ENCODE results near the gene DENND6B.

The DENND6B gene

DNA sequence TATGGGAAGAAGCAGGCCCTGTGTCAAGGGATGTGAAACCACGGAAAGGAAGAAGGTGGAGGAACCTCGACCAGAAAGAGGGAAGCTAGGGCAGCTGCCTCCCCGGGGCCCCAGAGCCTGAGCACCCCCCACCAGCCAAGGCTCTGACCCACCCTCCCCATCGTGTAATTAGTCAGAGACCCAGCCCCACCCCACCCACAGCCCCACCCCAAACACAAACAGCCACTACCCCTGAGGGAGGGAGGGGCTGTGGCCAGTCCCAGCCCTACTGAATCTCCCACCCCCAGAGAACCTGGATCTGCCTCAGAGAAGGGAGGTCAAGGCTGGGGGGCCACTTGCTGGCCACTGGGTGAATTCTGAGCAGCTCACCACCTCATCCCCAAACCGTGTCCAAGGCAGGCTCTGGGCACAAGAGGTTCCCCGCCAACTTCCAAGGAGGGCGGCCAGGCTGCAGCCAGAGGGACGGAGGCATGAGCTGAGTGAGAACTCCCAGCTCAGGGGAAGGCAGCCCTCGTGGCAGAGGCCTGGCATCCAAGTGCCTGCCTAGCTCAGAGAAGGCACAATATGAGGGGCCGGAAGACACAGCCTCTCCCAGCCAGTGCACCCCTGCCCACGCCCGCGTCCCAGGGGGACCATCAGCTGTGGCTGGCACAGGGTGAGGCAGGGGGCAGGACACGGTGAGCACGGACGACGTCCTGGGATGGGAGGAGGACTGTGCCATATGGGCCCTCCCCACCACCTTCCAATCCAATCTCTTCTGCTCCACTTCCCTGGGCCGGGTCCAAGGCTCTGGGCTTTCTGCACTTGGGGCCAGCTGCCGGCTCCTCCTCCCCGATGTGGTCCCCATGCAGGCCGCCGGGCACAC lies 22.1 kb downstream of the DENND6B start:
- TF ChIP-seq, protein P1, sequence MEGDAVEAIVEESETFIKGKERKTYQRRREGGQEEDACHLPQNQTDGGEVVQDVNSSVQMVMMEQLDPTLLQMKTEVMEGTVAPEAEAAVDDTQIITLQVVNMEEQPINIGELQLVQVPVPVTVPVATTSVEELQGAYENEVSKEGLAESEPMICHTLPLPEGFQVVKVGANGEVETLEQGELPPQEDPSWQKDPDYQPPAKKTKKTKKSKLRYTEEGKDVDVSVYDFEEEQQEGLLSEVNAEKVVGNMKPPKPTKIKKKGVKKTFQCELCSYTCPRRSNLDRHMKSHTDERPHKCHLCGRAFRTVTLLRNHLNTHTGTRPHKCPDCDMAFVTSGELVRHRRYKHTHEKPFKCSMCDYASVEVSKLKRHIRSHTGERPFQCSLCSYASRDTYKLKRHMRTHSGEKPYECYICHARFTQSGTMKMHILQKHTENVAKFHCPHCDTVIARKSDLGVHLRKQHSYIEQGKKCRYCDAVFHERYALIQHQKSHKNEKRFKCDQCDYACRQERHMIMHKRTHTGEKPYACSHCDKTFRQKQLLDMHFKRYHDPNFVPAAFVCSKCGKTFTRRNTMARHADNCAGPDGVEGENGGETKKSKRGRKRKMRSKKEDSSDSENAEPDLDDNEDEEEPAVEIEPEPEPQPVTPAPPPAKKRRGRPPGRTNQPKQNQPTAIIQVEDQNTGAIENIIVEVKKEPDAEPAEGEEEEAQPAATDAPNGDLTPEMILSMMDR (IDR thresholded peaks at IDR 0.05; ENCODE audit: low read length) = no peak
- no peak for TF ChIP-seq EZH2 (IDR thresholded peaks at IDR 0.05; ENCODE audit: borderline replicate concordance, low read length)
- Histone ChIP-seq H3K4me3 (ENCODE audit: low read depth, low read length, poor library complexity, severe bottlenecking) (no peak overlapping the region), H3F3A (ENCODE audit: insufficient read depth, low read length) (no peaks in the 10 kb centered on the region), H2AFZ (ENCODE audit: low read length) (no peak overlapping the region), H3K4me2 (ENCODE audit: low read length) (no peak overlapping the region), H3K79me2 (ENCODE audit: insufficient read depth, low read length) (no peaks in the 10 kb centered on the region), H3K27me3 (ENCODE audit: insufficient read depth, low read length) (peaks cover 29% of the 10 kb centered on the region), H3K4me1 (ENCODE audit: insufficient read depth, low read length, severe bottlenecking) (peaks cover 20% of the 10 kb centered on the region), H3K27ac (ENCODE audit: low read depth, low read length, poor library complexity, severe bottlenecking) (no peak overlapping the region), H3K9me3 (ENCODE audit: low read length) (no peaks in the 10 kb centered on the region), H3K9me2 (ENCODE audit: low read depth, low read length) (no peaks in the 10 kb centered on the region), H3K9ac (ENCODE audit: low read length) (no peak overlapping the region), H4K20me1 (ENCODE audit: insufficient read depth, low read length) (no peaks in the 10 kb centered on the region), H3K36me3 (ENCODE audit: insufficient read depth, low read length) (no peaks in the 10 kb centered on the region)

DNA sequence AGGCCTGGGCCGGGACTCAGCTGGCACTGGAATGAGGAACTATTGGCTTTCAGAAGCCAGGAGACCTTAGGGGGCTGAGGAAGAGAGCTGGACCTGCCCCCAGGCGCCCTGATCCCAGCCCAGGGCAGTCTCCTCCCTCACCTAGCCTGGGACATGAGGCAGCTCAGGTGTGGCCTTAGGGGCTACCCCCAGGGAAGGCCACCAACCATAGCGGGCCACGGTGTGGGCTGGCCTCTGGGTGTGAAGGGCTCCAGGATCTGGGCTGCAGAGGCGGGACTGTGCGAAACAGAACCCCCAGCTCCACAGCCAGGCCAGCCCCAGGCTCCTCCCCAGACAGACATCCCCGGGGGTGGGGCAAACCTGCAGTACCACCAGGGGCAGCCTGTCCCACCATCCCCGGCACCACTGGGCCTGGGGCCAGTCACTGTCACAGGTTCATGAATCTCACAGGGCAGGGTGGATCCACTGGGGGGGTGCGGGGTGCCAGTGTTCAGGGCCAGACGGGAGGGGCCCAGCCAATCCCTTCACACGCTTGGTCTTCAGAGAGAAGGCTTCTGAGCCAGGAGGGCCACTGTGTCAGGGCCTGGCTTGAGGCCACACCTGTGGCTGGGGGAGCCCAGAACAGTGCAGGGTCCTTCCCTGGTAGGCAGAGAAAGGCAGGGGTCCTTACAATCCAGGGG lies 22.8 kb downstream of the DENND6B start:
- Histone ChIP-seq H3K27me3 (ENCODE audit: insufficient read depth, low read length) (peaks cover 29% of the 10 kb centered on the region), H4K20me1 (ENCODE audit: insufficient read depth, low read length) (no peaks in the 10 kb centered on the region), H3K9me2 (ENCODE audit: low read depth, low read length) (no peaks in the 10 kb centered on the region), H3K36me3 (ENCODE audit: insufficient read depth, low read length) (no peaks in the 10 kb centered on the region), H3K4me2 (ENCODE audit: low read length) (no peak overlapping the region), H3F3A (ENCODE audit: insufficient read depth, low read length) (no peaks in the 10 kb centered on the region), H3K4me1 (ENCODE audit: insufficient read depth, low read length, severe bottlenecking) (peaks cover 25% of the 10 kb centered on the region), H3K9ac (ENCODE audit: low read length) (no peak overlapping the region), H3K27ac (ENCODE audit: low read depth, low read length, poor library complexity, severe bottlenecking) (no peak overlapping the region), H3K9me3 (ENCODE audit: low read length) (no peaks in the 10 kb centered on the region), H2AFZ (ENCODE audit: low read length) (no peak overlapping the region), H3K79me2 (ENCODE audit: insufficient read depth, low read length) (no peaks in the 10 kb centered on the region), H3K4me3 (ENCODE audit: low read depth, low read length, poor library complexity, severe bottlenecking) (no peak overlapping the region)
- no peak for TF ChIP-seq EZH2 (IDR thresholded peaks at IDR 0.05; ENCODE audit: borderline replicate concordance, low read length)
- TF ChIP-seq, protein P1 (IDR thresholded peaks at IDR 0.05; ENCODE audit: low read length) = no peak

DNA sequence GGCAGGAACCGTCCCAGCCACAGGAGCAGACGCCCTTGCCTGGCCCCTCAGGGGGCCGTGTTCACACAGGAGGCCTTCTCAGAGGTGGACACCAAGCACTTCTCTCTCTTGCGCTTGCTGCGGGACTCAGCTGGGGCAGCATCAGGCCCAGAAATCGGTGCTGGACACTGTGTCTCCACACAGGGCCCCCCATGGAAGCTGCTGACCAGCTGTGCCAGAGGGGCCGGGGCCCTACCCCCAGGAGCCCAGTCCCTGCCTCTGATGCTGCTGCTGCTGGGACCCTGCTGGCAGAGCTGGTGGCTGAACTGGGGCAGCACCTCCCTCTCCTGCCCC lies 23.3 kb downstream of the DENND6B start:
- H3K9me3 ChIP-seq (ENCODE audit: low read length) = no peaks in the 10 kb centered on the region
- no peaks in the 10 kb centered on the region for H4K20me1 ChIP-seq (ENCODE audit: insufficient read depth, low read length)
- H3K27me3 ChIP-seq (ENCODE audit: insufficient read depth, low read length) = peaks cover 32% of the 10 kb centered on the region
- H3K4me3 ChIP-seq (ENCODE audit: low read depth, low read length, poor library complexity, severe bottlenecking) = no peak overlapping the region
- no peaks in the 10 kb centered on the region for H3K36me3 ChIP-seq (ENCODE audit: insufficient read depth, low read length)
- no peak overlapping the region for H3K9ac ChIP-seq (ENCODE audit: low read length)
- no peak overlapping the region for H2AFZ ChIP-seq (ENCODE audit: low read length)
- no peaks in the 10 kb centered on the region for H3K79me2 ChIP-seq (ENCODE audit: insufficient read depth, low read length)
- no peak overlapping the region for H3K27ac ChIP-seq (ENCODE audit: low read depth, low read length, poor library complexity, severe bottlenecking)
- H3K4me1 ChIP-seq (ENCODE audit: insufficient read depth, low read length, severe bottlenecking) = peaks cover 25% of the 10 kb centered on the region
- H3K4me2 ChIP-seq (ENCODE audit: low read length) = no peak overlapping the region
- H3F3A ChIP-seq (ENCODE audit: insufficient read depth, low read length) = no peaks in the 10 kb centered on the region
- no peak for TF ChIP-seq EZH2 (IDR thresholded peaks at IDR 0.05; ENCODE audit: borderline replicate concordance, low read length)
- TF ChIP-seq, protein P1 (IDR thresholded peaks at IDR 0.05; ENCODE audit: low read length) = no peak
- H3K9me2 ChIP-seq (ENCODE audit: low read depth, low read length) = no peaks in the 10 kb centered on the region
